IMR-90 (cell line): ENCODE data around the gene CAMTA2. TPM values are rescaled to one million over a fixed set of nuclear protein-coding genes. Genes with fewer than 3 reads are reported as not detected.

ENCODE experiments used
- ATAC-seq: fragments of 200-7000 bp; cut with Tn5 transposase; 2 replicates; pipeline ENCODE4 v1.9.1; 2020; ENCODE audit warnings: low read depth, mild to moderate bottlenecking, moderate library complexity
- BruUV-seq: library from RNA; stranded (reverse); fragments of 400-500 nt; replicated peaks from 2 replicates; lab custom pipeline; 2021; lab: Mats Ljungman, UMichigan
- CTCF ChIA-PET: fragments of 300-600 bp; formaldehyde crosslinking; extraction: SDS; loops from one replicate; lab custom pipeline; 2021; ENCODE audit warnings: antibody characterized with exemption; lab: Yijun Ruan, JAX
- POLR2A ChIA-PET: fragments of 300-600 bp; sonication (Branson Sonifier 250); formaldehyde crosslinking; loops from one replicate; lab custom pipeline; 2022; ENCODE audit warnings: antibody characterized with exemption; ENCODE audit not compliant: unreplicated experiment; lab: Charles Lee
- DNase-seq: peaks from one replicate; pipeline ENCODE4 v3.0.0; 2013
- H2AFZ ChIP-seq: replicated peaks from 2 replicates; pipeline ENCODE3; 2013; ENCODE audit warnings: low read length, mild to moderate bottlenecking; ENCODE audit not compliant: poor library complexity
- H2AK5ac ChIP-seq: 2 replicates; pipeline ENCODE4 v1.6.1; 2013; ENCODE audit warnings: low read depth, low read length, inconsistent platforms
- H2AK9ac ChIP-seq: replicated peaks from 2 replicates; pipeline ENCODE3; 2013; ENCODE audit warnings: mild to moderate bottlenecking, low read depth, low read length, moderate library complexity; ENCODE audit not compliant: poor library complexity
- H2BK120ac ChIP-seq: 2 replicates; pipeline ENCODE4 v1.6.1; 2013; ENCODE audit warnings: low read depth, low read length, inconsistent platforms
- H2BK15ac ChIP-seq: 3 replicates; pipeline ENCODE4 v1.6.1; 2013; ENCODE audit warnings: low read depth, low read length, inconsistent platforms
- H2BK20ac ChIP-seq: 2 replicates; pipeline ENCODE4 v1.6.1; 2013; ENCODE audit warnings: low read depth, mild to moderate bottlenecking, inconsistent platforms, low read length, moderate library complexity
- H2BK5ac ChIP-seq: 2 replicates; pipeline ENCODE4 v1.6.1; 2013; ENCODE audit warnings: mild to moderate bottlenecking, low read depth, low read length, inconsistent platforms; ENCODE audit not compliant: poor library complexity, severe bottlenecking
- H3K14ac ChIP-seq: replicated peaks from 2 replicates; pipeline ENCODE4 v1.6.1; 2013; ENCODE audit warnings: low read depth, low read length, inconsistent platforms
- H3K18ac ChIP-seq: 2 replicates; pipeline ENCODE4 v1.6.1; 2013; ENCODE audit warnings: low read depth, low read length, control low read depth
- H3K23ac ChIP-seq: 2 replicates; pipeline ENCODE4 v1.6.1; 2013; ENCODE audit warnings: low read depth, low read length, inconsistent platforms
- H3K27ac ChIP-seq: 2 replicates; pipeline ENCODE4 v1.5.1; 2013; ENCODE audit warnings: mild to moderate bottlenecking, control low read depth, low read length; ENCODE audit not compliant: insufficient read depth
- H3K27me3 ChIP-seq: 2 replicates; pipeline ENCODE4 v1.6.1; 2013; ENCODE audit warnings: low read length; ENCODE audit not compliant: control insufficient read depth, insufficient read depth
- H3K36me3 ChIP-seq: 2 replicates; pipeline ENCODE4 v1.6.1; 2013; ENCODE audit warnings: low read length, mixed read lengths; ENCODE audit not compliant: control insufficient read depth, insufficient read depth
- H3K4ac ChIP-seq: 2 replicates; pipeline ENCODE4 v1.6.1; 2013; ENCODE audit warnings: low read depth, low read length, inconsistent platforms
- H3K4me1 ChIP-seq: 2 replicates; pipeline ENCODE4 v1.6.1; 2013; ENCODE audit warnings: low read length, mixed read lengths; ENCODE audit not compliant: control insufficient read depth, insufficient read depth
- H3K4me2 ChIP-seq: 2 replicates; pipeline ENCODE4 v1.6.1; 2013; ENCODE audit warnings: low read depth, mild to moderate bottlenecking, control low read depth, low read length, moderate library complexity
- H3K4me3 ChIP-seq: 2 replicates; pipeline ENCODE4 v1.5.1; 2013; ENCODE audit warnings: low read depth, mild to moderate bottlenecking, control low read depth, low read length, moderate library complexity; ENCODE audit not compliant: insufficient read depth
- H3K56ac ChIP-seq: 2 replicates; pipeline ENCODE4 v1.6.1; 2013; ENCODE audit warnings: low read length, inconsistent platforms; ENCODE audit not compliant: insufficient read depth; ENCODE audit errors: extremely low read depth
- H3K79me1 ChIP-seq, 2 experiments: 2 replicates each; pipeline ENCODE4 v1.6.1; 2013; ENCODE audit warnings: low read length in 2 of 2, inconsistent platforms in 1 of 2, low read depth in 1 of 2
- H3K9ac ChIP-seq: 2 replicates; pipeline ENCODE4 v1.6.1; 2013; ENCODE audit warnings: low read depth, low read length, control low read depth
- H3K9me1 ChIP-seq: 2 replicates; pipeline ENCODE4 v1.6.1; 2013; ENCODE audit warnings: low read length, inconsistent platforms; ENCODE audit not compliant: insufficient read depth
- H3K9me3 ChIP-seq: 2 replicates; pipeline ENCODE4 v1.6.1; 2013; ENCODE audit warnings: low read length; ENCODE audit not compliant: control insufficient read depth, insufficient read depth
- H4K20me1 ChIP-seq: 2 replicates; pipeline ENCODE4 v1.6.1; 2013; ENCODE audit warnings: low read length, inconsistent platforms; ENCODE audit not compliant: insufficient read depth
- H4K5ac ChIP-seq: 2 replicates; pipeline ENCODE4 v1.6.1; 2013; ENCODE audit warnings: mild to moderate bottlenecking, low read depth, low read length, control low read depth
- H4K8ac ChIP-seq, 2 experiments: 2 replicates each; pipeline ENCODE4 v1.6.1; 2013; ENCODE audit warnings: low read depth in 2 of 2, low read length in 2 of 2, control low read depth in 1 of 2, inconsistent platforms in 1 of 2
- H4K91ac ChIP-seq: 2 replicates; pipeline ENCODE4 v1.6.1; 2013; ENCODE audit warnings: low read depth, low read length, inconsistent platforms; ENCODE audit not compliant: insufficient read depth
- BHLHE40 ChIP-seq: fragments of 150-350 bp; IDR thresholded peaks from 2 replicates; pipeline ENCODE4 v1.6.1; 2016; ENCODE audit warnings: mild to moderate bottlenecking, low read depth, low read length
- CEBPB ChIP-seq: IDR thresholded peaks from 2 replicates; pipeline ENCODE4 v1.6.1; 2012; ENCODE audit warnings: low read depth, low read length, improper control_type of control experiment
- MAFK ChIP-seq: IDR thresholded peaks from 2 replicates; pipeline ENCODE4 v1.6.1; 2012; ENCODE audit warnings: low read depth, low read length, improper control_type of control experiment
- POLR2A ChIP-seq: IDR thresholded peaks from 2 replicates; pipeline ENCODE4 v1.6.1; 2012; ENCODE audit warnings: mild to moderate bottlenecking, low read depth, low read length
- RAD21 ChIP-seq: IDR thresholded peaks from 2 replicates; pipeline ENCODE4 v1.6.1; 2012; ENCODE audit warnings: low read length, improper control_type of control experiment
- RCOR1 ChIP-seq: IDR thresholded peaks from 2 replicates; pipeline ENCODE4 v1.6.1; 2012; ENCODE audit warnings: mild to moderate bottlenecking, low read length, improper control_type of control experiment; ENCODE audit not compliant: insufficient replicate concordance
- RFX5 ChIP-seq: IDR thresholded peaks from 2 replicates; pipeline ENCODE4 v1.8.0; 2012; ENCODE audit warnings: low read depth, mild to moderate bottlenecking, low read length, moderate library complexity
- SMC3 ChIP-seq: fragments of 150-350 bp; IDR thresholded peaks from 2 replicates; pipeline ENCODE4 v1.6.1; 2016; ENCODE audit warnings: low read depth, mild to moderate bottlenecking, antibody characterized with exemption, low read length, moderate library complexity
- WGBS, 2 experiments: methylation state at CpG; one replicate each; pipeline versions ENCODE4 v1.1.5 to v1.1.7; 2013; ENCODE audit warnings: missing lambda C conversion rate in 2 of 2; ENCODE audit not compliant: insufficient read length in 1 of 2; ENCODE audit errors: extremely low coverage in 2 of 2; 5-methylcytosine and 5-hydroxymethylcytosine counted together
- dilution Hi-C: fragments of 300-500 bp; cut with HindIII; formaldehyde crosslinking; loops from one replicate; pipeline ENCODE4 v1.14.3; 2018; ENCODE audit warnings: low sequenced_read_pairs; ENCODE audit not compliant: unreplicated experiment
- in situ Hi-C: fragments of 300-500 bp; cut with MboI; formaldehyde crosslinking; loops from 3 replicates; pipeline ENCODE4 v1.14.3; 2019; ENCODE audit warnings: low sequenced_read_pairs, inconsistent platforms, mixed read lengths
- intact Hi-C: fragments of 100-400 bp; cut with micrococcal nuclease; formaldehyde crosslinking; loops from 2 replicates; pipeline ENCODE4 v1.10.0; 2022
- polyA plus RNA-seq, 3 experiments: library from polyadenylated mRNA; depleted of rRNA; stranded (reverse); fragments of >200 nt; gene quantifications; 2 replicates each; pipeline ENCODE4 v1.2.3, GENCODE V29; 2012; ENCODE audit warnings: low replicate concordance in 1 of 3
- total RNA-seq: library from RNA; depleted of rRNA; stranded (reverse); fragments of >200 nt; gene quantifications from 2 replicates; pipeline ENCODE4 v1.2.3, GENCODE V29; 2012
- TF ChIP-seq, protein P1 (sequence below): fragments of 150-350 bp; IDR thresholded peaks from 2 replicates; pipeline ENCODE4 v1.6.1; 2017; ENCODE audit warnings: mild to moderate bottlenecking, antibody characterized with exemption, low read length, low read depth
- TF ChIP-seq, protein P2 (sequence below): conservative IDR thresholded peaks from 2 replicates; pipeline ENCODE4 v1.5.1; 2012; ENCODE audit warnings: mild to moderate bottlenecking, low read depth, low read length, improper control_type of control experiment

The CAMTA2 gene
- total and polyA plus RNA-seq, 2 of the 4 experiments (the other 2 are of a cell fraction) = 1.4 to 54.7 TPM

DNA sequence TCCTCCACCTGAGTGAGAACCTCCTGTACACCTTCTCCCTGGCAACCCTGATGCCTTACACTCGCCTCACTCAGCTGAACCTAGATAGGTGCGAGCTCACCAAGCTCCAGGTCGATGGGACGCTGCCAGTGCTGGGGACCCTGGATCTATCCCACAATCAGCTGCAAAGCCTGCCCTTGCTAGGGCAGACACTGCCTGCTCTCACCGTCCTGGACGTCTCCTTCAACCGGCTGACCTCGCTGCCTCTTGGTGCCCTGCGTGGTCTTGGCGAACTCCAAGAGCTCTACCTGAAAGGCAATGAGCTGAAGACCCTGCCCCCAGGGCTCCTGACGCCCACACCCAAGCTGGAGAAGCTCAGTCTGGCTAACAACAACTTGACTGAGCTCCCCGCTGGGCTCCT is 54.7 kb downstream of the CAMTA2 start:
- Histone ChIP-seq H3K4me2 (no peak overlapping the region), H2BK20ac (no peak overlapping the region), H2AFZ (no peak overlapping the region), H3K56ac (no peak overlapping the region), H4K20me1 (no peaks in the 10 kb centered on the region), H4K91ac (no peak overlapping the region), H3K9me3 (no peaks in the 10 kb centered on the region), H3K9ac (no peak overlapping the region), H3K18ac (no peak overlapping the region), H3K4me3 (no peak overlapping the region), H3K27me3 (no peaks in the 10 kb centered on the region), H4K5ac (no peak overlapping the region), H3K23ac (no peak overlapping the region), H3K9me1 (peaks cover 9% of the 10 kb centered on the region), H3K36me3 (peaks cover 12% of the 10 kb centered on the region), H2AK9ac (no peak overlapping the region), H4K8ac (no peak overlapping the region), H3K14ac (no peak overlapping the region), H3K27ac (no peak overlapping the region), H3K4ac (no peak overlapping the region), H3K79me1 (peaks cover 0 to 2% of the 10 kb centered on the region in 2 experiments; a peak in 1 of 4 replicates), H2BK120ac (no peak overlapping the region), H3K4me1 (peaks cover 4% of the 10 kb centered on the region), H2AK5ac (no peak overlapping the region), H2BK5ac (no peak overlapping the region), H2BK15ac (no peak overlapping the region)
- DNase-seq (no peak), ATAC-seq (no peak)
- ChIA-PET CTCF (no interaction called here), POLR2A (no interaction called here)
- TF ChIP-seq RFX5 (no peak), MAFK (no peak), RCOR1 (no peak), POLR2A (no peak), CEBPB (no peak), SMC3 (no peak), RAD21 (no peak), BHLHE40 (no peak)
- TF ChIP-seq, protein P1, sequence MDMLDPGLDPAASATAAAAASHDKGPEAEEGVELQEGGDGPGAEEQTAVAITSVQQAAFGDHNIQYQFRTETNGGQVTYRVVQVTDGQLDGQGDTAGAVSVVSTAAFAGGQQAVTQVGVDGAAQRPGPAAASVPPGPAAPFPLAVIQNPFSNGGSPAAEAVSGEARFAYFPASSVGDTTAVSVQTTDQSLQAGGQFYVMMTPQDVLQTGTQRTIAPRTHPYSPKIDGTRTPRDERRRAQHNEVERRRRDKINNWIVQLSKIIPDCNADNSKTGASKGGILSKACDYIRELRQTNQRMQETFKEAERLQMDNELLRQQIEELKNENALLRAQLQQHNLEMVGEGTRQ = no peak
- TF ChIP-seq, protein P2, sequence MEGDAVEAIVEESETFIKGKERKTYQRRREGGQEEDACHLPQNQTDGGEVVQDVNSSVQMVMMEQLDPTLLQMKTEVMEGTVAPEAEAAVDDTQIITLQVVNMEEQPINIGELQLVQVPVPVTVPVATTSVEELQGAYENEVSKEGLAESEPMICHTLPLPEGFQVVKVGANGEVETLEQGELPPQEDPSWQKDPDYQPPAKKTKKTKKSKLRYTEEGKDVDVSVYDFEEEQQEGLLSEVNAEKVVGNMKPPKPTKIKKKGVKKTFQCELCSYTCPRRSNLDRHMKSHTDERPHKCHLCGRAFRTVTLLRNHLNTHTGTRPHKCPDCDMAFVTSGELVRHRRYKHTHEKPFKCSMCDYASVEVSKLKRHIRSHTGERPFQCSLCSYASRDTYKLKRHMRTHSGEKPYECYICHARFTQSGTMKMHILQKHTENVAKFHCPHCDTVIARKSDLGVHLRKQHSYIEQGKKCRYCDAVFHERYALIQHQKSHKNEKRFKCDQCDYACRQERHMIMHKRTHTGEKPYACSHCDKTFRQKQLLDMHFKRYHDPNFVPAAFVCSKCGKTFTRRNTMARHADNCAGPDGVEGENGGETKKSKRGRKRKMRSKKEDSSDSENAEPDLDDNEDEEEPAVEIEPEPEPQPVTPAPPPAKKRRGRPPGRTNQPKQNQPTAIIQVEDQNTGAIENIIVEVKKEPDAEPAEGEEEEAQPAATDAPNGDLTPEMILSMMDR = no peak
- intact Hi-C loops = no loop called here
- in situ Hi-C loops = no loop called here
- dilution Hi-C loops = no loop called here
- 90% methylated on average over 4 of the region's 12 CpGs; no CpG with 5 or more reads in 1 of the 2 experiments for WGBS, 2 experiments
- BruUV-seq = no TSS peak
